ENCODE measurements around the gene ETNPPL.

ETNPPL gene

GRCh38 chr4:108804648-108805273 lies 41.9 kb upstream of the ETNPPL start:
- no peak overlapping the region for H2AFZ ChIP-seq (ENCODE audit: low read depth, low read length, severe bottlenecking)
- no peak overlapping the region for H3K9ac ChIP-seq (ENCODE audit: low read length)
- H3K9me2 ChIP-seq (replicated peaks; ENCODE audit: insufficient read depth, low read length): no peaks in the 10 kb centered on the region
- no peak for TF ChIP-seq EZH2phosphoT487 (conservative IDR thresholded peaks at IDR 0.05; ENCODE audit: low read length)
- TF ChIP-seq, protein P1, sequence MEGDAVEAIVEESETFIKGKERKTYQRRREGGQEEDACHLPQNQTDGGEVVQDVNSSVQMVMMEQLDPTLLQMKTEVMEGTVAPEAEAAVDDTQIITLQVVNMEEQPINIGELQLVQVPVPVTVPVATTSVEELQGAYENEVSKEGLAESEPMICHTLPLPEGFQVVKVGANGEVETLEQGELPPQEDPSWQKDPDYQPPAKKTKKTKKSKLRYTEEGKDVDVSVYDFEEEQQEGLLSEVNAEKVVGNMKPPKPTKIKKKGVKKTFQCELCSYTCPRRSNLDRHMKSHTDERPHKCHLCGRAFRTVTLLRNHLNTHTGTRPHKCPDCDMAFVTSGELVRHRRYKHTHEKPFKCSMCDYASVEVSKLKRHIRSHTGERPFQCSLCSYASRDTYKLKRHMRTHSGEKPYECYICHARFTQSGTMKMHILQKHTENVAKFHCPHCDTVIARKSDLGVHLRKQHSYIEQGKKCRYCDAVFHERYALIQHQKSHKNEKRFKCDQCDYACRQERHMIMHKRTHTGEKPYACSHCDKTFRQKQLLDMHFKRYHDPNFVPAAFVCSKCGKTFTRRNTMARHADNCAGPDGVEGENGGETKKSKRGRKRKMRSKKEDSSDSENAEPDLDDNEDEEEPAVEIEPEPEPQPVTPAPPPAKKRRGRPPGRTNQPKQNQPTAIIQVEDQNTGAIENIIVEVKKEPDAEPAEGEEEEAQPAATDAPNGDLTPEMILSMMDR (IDR thresholded peaks at IDR 0.05; ENCODE audit: insufficient read depth, low read length, poor library complexity, severe bottlenecking): no peak
- no peaks in the 10 kb centered on the region for H3K9me3 ChIP-seq (ENCODE audit: insufficient read depth, low read length)
- H3K4me3 ChIP-seq (ENCODE audit: insufficient read depth, low read length, poor library complexity, severe bottlenecking): no peak overlapping the region
- no peaks in the 10 kb centered on the region for H3K36me3 ChIP-seq (ENCODE audit: low read length)
- no peaks in the 10 kb centered on the region for H3K79me2 ChIP-seq (ENCODE audit: insufficient read depth, low read length)
- no peaks in the 10 kb centered on the region for H3K27me3 ChIP-seq (ENCODE audit: low read length)
- no peak overlapping the region for H3K4me2 ChIP-seq (ENCODE audit: low read depth, low read length, poor library complexity, severe bottlenecking)
- H3F3A ChIP-seq (ENCODE audit: insufficient read depth): no peaks in the 10 kb centered on the region
- H3K27ac ChIP-seq (ENCODE audit: low read depth, low read length): no peak overlapping the region
- H4K20me1 ChIP-seq (ENCODE audit: low read depth, low read length): no peaks in the 10 kb centered on the region

GRCh38 chr4:108799306-108799705 lies 36.5 kb upstream of the ETNPPL start:
- TF ChIP-seq, protein P1 (IDR thresholded peaks at IDR 0.05; ENCODE audit: insufficient read depth, low read length, poor library complexity, severe bottlenecking): no peak
- no peak for TF ChIP-seq EZH2phosphoT487 (conservative IDR thresholded peaks at IDR 0.05; ENCODE audit: low read length)
- H3F3A ChIP-seq (ENCODE audit: insufficient read depth): no peaks in the 10 kb centered on the region
- no peak overlapping the region for H3K27ac ChIP-seq (ENCODE audit: low read depth, low read length)
- no peak overlapping the region for H3K9ac ChIP-seq (ENCODE audit: low read length)
- H4K20me1 ChIP-seq (ENCODE audit: low read depth, low read length): no peaks in the 10 kb centered on the region
- no peak overlapping the region for H3K4me2 ChIP-seq (ENCODE audit: low read depth, low read length, poor library complexity, severe bottlenecking)
- no peak overlapping the region for H2AFZ ChIP-seq (ENCODE audit: low read depth, low read length, severe bottlenecking)
- H3K36me3 ChIP-seq (ENCODE audit: low read length): no peaks in the 10 kb centered on the region
- H3K9me3 ChIP-seq (ENCODE audit: insufficient read depth, low read length): no peaks in the 10 kb centered on the region
- H3K27me3 ChIP-seq (ENCODE audit: low read length): no peaks in the 10 kb centered on the region
- no peaks in the 10 kb centered on the region for H3K79me2 ChIP-seq (ENCODE audit: insufficient read depth, low read length)
- H3K4me3 ChIP-seq (ENCODE audit: insufficient read depth, low read length, poor library complexity, severe bottlenecking): no peak overlapping the region
- H3K9me2 ChIP-seq (replicated peaks; ENCODE audit: insufficient read depth, low read length): no peaks in the 10 kb centered on the region

DNA sequence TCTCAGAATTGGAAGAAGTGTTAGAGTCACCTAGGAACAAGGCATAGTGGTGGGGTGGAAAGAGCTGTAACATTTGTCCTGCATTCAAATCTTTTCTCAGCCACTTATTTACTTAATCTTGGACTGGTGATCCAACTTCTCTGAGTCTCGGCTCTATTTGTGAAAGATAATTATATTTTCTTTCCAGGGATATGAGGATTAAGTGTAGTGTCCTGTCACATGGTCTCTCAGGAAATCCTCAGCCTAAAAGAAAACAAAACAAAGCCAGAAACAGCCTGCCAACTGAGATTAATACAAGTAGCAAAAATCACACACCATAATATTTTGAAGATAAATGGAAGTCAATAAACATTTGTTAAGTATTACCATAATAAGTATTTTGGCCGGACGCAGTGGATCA lies 33.3 kb upstream of the ETNPPL start:
- no peaks in the 10 kb centered on the region for H3F3A ChIP-seq (ENCODE audit: insufficient read depth)
- H3K36me3 ChIP-seq (ENCODE audit: low read length): no peaks in the 10 kb centered on the region
- no peaks in the 10 kb centered on the region for H3K9me3 ChIP-seq (ENCODE audit: insufficient read depth, low read length)
- no peak overlapping the region for H3K9ac ChIP-seq (ENCODE audit: low read length)
- H3K9me2 ChIP-seq (replicated peaks; ENCODE audit: insufficient read depth, low read length): no peaks in the 10 kb centered on the region
- no peak overlapping the region for H3K4me2 ChIP-seq (ENCODE audit: low read depth, low read length, poor library complexity, severe bottlenecking)
- H3K27me3 ChIP-seq (ENCODE audit: low read length): no peaks in the 10 kb centered on the region
- H2AFZ ChIP-seq (ENCODE audit: low read depth, low read length, severe bottlenecking): no peak overlapping the region
- H3K27ac ChIP-seq (ENCODE audit: low read depth, low read length): no peak overlapping the region
- no peak for TF ChIP-seq EZH2phosphoT487 (conservative IDR thresholded peaks at IDR 0.05; ENCODE audit: low read length)
- no peaks in the 10 kb centered on the region for H4K20me1 ChIP-seq (ENCODE audit: low read depth, low read length)
- H3K79me2 ChIP-seq (ENCODE audit: insufficient read depth, low read length): no peaks in the 10 kb centered on the region
- no peak overlapping the region for H3K4me3 ChIP-seq (ENCODE audit: insufficient read depth, low read length, poor library complexity, severe bottlenecking)

GRCh38 chr4:108795733-108796132 lies 32.9 kb upstream of the ETNPPL start:
- Histone ChIP-seq H3K27ac (ENCODE audit: low read depth, low read length) (no peak overlapping the region), H2AFZ (ENCODE audit: low read depth, low read length, severe bottlenecking) (no peak overlapping the region), H3K79me2 (ENCODE audit: insufficient read depth, low read length) (no peaks in the 10 kb centered on the region), H3K9me3 (ENCODE audit: insufficient read depth, low read length) (no peaks in the 10 kb centered on the region), H3K4me2 (ENCODE audit: low read depth, low read length, poor library complexity, severe bottlenecking) (no peak overlapping the region), H3K27me3 (ENCODE audit: low read length) (no peaks in the 10 kb centered on the region), H3F3A (ENCODE audit: insufficient read depth) (no peaks in the 10 kb centered on the region), H3K4me3 (ENCODE audit: insufficient read depth, low read length, poor library complexity, severe bottlenecking) (no peak overlapping the region), H4K20me1 (ENCODE audit: low read depth, low read length) (no peaks in the 10 kb centered on the region), H3K9me2 (replicated peaks; ENCODE audit: insufficient read depth, low read length) (no peaks in the 10 kb centered on the region), H3K9ac (ENCODE audit: low read length) (no peak overlapping the region), H3K36me3 (ENCODE audit: low read length) (no peaks in the 10 kb centered on the region)
- no peak for TF ChIP-seq EZH2phosphoT487 (conservative IDR thresholded peaks at IDR 0.05; ENCODE audit: low read length)
- TF ChIP-seq, protein P1 (IDR thresholded peaks at IDR 0.05; ENCODE audit: insufficient read depth, low read length, poor library complexity, severe bottlenecking): no peak

All from SU-DHL-6 (cell line).